Measurements from ENCODE around the gene CD99L2. TPM values are rescaled to one million over a fixed set of nuclear protein-coding genes. Genes with fewer than 3 reads are reported as not detected.

The CD99L2 gene
- total RNA-seq, 1 experiment from 2014 or later, result 9.4 TPM

DNA sequence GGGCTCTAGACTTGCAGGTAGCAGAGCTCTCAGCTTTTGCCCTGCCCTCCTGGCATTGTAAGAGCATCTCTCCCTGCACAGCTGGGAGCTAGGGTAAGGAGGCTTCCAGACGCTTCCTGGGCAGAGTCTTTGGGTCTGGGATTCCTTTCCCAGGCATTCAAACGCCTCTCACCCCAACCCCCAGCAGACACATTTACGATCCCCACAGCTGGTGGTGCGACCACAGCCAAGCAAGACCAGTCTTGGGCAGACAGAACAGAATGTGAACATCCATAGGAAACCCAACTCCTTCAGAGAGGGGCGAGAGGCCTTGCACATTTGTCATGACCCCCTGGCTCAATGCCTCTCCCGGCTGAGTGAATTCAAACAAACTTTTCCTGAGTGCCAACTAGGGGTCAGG lies 38.1 kb upstream of the CD99L2 start (continued):
- TF ChIP-seq, protein P1, sequence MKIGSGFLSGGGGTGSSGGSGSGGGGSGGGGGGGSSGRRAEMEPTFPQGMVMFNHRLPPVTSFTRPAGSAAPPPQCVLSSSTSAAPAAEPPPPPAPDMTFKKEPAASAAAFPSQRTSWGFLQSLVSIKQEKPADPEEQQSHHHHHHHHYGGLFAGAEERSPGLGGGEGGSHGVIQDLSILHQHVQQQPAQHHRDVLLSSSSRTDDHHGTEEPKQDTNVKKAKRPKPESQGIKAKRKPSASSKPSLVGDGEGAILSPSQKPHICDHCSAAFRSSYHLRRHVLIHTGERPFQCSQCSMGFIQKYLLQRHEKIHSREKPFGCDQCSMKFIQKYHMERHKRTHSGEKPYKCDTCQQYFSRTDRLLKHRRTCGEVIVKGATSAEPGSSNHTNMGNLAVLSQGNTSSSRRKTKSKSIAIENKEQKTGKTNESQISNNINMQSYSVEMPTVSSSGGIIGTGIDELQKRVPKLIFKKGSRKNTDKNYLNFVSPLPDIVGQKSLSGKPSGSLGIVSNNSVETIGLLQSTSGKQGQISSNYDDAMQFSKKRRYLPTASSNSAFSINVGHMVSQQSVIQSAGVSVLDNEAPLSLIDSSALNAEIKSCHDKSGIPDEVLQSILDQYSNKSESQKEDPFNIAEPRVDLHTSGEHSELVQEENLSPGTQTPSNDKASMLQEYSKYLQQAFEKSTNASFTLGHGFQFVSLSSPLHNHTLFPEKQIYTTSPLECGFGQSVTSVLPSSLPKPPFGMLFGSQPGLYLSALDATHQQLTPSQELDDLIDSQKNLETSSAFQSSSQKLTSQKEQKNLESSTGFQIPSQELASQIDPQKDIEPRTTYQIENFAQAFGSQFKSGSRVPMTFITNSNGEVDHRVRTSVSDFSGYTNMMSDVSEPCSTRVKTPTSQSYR (CRISPR knock-in tag; IDR thresholded peaks at IDR 0.05), result no peak
- TF ChIP-seq, protein P2, sequence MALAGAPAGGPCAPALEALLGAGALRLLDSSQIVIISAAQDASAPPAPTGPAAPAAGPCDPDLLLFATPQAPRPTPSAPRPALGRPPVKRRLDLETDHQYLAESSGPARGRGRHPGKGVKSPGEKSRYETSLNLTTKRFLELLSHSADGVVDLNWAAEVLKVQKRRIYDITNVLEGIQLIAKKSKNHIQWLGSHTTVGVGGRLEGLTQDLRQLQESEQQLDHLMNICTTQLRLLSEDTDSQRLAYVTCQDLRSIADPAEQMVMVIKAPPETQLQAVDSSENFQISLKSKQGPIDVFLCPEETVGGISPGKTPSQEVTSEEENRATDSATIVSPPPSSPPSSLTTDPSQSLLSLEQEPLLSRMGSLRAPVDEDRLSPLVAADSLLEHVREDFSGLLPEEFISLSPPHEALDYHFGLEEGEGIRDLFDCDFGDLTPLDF (CRISPR knock-in tag; IDR thresholded peaks at IDR 0.05), result no peak
- TF ChIP-seq, protein P3, sequence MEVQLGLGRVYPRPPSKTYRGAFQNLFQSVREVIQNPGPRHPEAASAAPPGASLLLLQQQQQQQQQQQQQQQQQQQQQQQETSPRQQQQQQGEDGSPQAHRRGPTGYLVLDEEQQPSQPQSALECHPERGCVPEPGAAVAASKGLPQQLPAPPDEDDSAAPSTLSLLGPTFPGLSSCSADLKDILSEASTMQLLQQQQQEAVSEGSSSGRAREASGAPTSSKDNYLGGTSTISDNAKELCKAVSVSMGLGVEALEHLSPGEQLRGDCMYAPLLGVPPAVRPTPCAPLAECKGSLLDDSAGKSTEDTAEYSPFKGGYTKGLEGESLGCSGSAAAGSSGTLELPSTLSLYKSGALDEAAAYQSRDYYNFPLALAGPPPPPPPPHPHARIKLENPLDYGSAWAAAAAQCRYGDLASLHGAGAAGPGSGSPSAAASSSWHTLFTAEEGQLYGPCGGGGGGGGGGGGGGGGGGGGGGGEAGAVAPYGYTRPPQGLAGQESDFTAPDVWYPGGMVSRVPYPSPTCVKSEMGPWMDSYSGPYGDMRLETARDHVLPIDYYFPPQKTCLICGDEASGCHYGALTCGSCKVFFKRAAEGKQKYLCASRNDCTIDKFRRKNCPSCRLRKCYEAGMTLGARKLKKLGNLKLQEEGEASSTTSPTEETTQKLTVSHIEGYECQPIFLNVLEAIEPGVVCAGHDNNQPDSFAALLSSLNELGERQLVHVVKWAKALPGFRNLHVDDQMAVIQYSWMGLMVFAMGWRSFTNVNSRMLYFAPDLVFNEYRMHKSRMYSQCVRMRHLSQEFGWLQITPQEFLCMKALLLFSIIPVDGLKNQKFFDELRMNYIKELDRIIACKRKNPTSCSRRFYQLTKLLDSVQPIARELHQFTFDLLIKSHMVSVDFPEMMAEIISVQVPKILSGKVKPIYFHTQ (CRISPR knock-in tag; IDR thresholded peaks at IDR 0.05), result no peak

DNA sequence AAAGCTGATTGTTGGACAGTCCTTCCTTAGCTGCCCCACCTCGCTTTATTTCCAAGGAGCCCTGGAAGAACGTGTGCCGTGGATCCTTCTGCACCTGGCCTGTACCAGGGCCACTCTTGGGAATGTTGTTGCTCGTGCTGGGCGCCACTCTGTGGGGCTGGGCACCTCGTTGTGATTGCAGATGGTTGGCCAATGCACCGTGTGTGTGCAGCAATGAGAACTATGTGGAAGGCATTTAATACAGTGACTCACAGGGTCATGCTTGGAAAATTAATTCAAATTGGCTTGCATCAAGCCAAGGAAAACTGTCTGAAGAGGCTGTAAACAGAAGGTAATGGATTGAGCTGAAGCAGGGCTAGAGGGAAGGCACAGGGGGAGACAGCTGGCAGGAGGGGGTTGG lies 37.0 kb upstream of the CD99L2 start:
- CTCF ChIA-PET, result interaction anchor here (1.2 kb wide), 1 partner anchor 34 kb away, joined by 3 read pairs; no protein-coding TSS in a partner anchor
- no peak overlapping the region for H3K4me3 Mint-ChIP-seq
- no peaks in the 10 kb centered on the region for H3K27me3 Mint-ChIP-seq (ENCODE audit: low read depth)
- TF ChIP-seq, protein P4, sequence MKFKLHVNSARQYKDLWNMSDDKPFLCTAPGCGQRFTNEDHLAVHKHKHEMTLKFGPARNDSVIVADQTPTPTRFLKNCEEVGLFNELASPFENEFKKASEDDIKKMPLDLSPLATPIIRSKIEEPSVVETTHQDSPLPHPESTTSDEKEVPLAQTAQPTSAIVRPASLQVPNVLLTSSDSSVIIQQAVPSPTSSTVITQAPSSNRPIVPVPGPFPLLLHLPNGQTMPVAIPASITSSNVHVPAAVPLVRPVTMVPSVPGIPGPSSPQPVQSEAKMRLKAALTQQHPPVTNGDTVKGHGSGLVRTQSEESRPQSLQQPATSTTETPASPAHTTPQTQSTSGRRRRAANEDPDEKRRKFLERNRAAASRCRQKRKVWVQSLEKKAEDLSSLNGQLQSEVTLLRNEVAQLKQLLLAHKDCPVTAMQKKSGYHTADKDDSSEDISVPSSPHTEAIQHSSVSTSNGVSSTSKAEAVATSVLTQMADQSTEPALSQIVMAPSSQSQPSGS (CRISPR knock-in tag; IDR thresholded peaks at IDR 0.05; ENCODE audit: borderline replicate concordance, low read depth), result no peak
- TF ChIP-seq ZNF317 (CRISPR knock-in tag; IDR thresholded peaks at IDR 0.05; ENCODE audit: borderline replicate concordance, low read depth), result no peak
- TF ChIP-seq, protein P5, sequence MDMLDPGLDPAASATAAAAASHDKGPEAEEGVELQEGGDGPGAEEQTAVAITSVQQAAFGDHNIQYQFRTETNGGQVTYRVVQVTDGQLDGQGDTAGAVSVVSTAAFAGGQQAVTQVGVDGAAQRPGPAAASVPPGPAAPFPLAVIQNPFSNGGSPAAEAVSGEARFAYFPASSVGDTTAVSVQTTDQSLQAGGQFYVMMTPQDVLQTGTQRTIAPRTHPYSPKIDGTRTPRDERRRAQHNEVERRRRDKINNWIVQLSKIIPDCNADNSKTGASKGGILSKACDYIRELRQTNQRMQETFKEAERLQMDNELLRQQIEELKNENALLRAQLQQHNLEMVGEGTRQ (CRISPR knock-in tag; IDR thresholded peaks at IDR 0.05), result no peak
- TF ChIP-seq TP53 (CRISPR knock-in tag; IDR thresholded peaks at IDR 0.05), result no peak
- TF ChIP-seq JAZF1 (CRISPR knock-in tag; IDR thresholded peaks at IDR 0.05), result no peak
- no peak for TF ChIP-seq CREM (CRISPR knock-in tag; IDR thresholded peaks at IDR 0.05)
- no peak for TF ChIP-seq NFYB (CRISPR knock-in tag; conservative IDR thresholded peaks at IDR 0.05; ENCODE audit: low read depth)
- no peak for TF ChIP-seq FOXJ3 (CRISPR knock-in tag; IDR thresholded peaks at IDR 0.05; ENCODE audit: borderline replicate concordance)
- no peak for TF ChIP-seq JUN (CRISPR knock-in tag; IDR thresholded peaks at IDR 0.05)
- no peak for TF ChIP-seq PRRX2 (CRISPR knock-in tag; IDR thresholded peaks at IDR 0.05)
- TF ChIP-seq CBFB (CRISPR knock-in tag; IDR thresholded peaks at IDR 0.05; ENCODE audit: low read depth), result no peak
- TF ChIP-seq ZNF121 (CRISPR knock-in tag; IDR thresholded peaks at IDR 0.05), result no peak
- H3K36me3 Mint-ChIP-seq, result peaks cover 4% of the 10 kb centered on the region; the same call in 1 of the 2 replicates
- H3K4me1 Mint-ChIP-seq, result peaks cover 30% of the 10 kb centered on the region
- H3K9me3 Mint-ChIP-seq, result peaks cover 7% of the 10 kb centered on the region
- POLR2A ChIA-PET, result no interaction called here
- no peak for ATAC-seq
- DNase-seq (ENCODE audit: low spot score), result no peak
- peak overlapping the region; percentile 65 for H3K27ac Mint-ChIP-seq
